Subcutaneous adipose tissue (tissue), 4 donors: ENCODE results near the gene MARCHF3. TPM values are rescaled to one million over a fixed set of nuclear protein-coding genes. Genes with fewer than 3 reads are reported as not detected.

Experiments
- total RNA-seq, 4 donors: library from RNA; depleted of rRNA; stranded (reverse); fragments of >200 nt; gene quantifications; one replicate each; pipeline ENCODE4 v1.1.0, GENCODE V29; 2016
- TF ChIP-seq, protein P1 (sequence below): fragments of 450-650 bp; IDR thresholded peaks from one replicate; pipeline ENCODE4 v1.5.1; 2016; ENCODE audit warnings: low read depth, mild to moderate bottlenecking, control low read depth, antibody characterized with exemption, moderate library complexity

Gene MARCHF3
- total RNA-seq, 4 donors from 2014 or later = 5.8 to 30.7 (median 14.6) TPM

DNA sequence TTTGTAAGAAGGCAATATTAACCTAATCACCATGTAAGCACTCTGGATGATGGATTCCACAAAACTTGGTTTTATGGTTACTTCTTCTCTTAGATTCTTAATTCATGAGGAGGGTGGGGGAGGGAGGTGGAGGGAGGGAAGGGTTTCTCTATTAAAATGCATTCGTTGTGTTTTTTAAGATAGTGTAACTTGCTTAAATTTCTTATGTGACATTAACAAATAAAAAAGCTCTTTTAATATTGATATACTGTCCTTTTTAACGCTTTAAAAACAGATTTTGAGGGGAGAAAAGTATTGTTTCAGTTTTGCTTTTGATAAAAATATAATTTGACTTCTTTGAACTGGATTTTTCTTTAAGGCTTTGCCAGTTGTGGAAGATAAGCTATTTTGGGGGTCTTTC lies 193.6 kb downstream of the MARCHF3 start:
- TF ChIP-seq, protein P1, sequence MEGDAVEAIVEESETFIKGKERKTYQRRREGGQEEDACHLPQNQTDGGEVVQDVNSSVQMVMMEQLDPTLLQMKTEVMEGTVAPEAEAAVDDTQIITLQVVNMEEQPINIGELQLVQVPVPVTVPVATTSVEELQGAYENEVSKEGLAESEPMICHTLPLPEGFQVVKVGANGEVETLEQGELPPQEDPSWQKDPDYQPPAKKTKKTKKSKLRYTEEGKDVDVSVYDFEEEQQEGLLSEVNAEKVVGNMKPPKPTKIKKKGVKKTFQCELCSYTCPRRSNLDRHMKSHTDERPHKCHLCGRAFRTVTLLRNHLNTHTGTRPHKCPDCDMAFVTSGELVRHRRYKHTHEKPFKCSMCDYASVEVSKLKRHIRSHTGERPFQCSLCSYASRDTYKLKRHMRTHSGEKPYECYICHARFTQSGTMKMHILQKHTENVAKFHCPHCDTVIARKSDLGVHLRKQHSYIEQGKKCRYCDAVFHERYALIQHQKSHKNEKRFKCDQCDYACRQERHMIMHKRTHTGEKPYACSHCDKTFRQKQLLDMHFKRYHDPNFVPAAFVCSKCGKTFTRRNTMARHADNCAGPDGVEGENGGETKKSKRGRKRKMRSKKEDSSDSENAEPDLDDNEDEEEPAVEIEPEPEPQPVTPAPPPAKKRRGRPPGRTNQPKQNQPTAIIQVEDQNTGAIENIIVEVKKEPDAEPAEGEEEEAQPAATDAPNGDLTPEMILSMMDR = no peak

DNA sequence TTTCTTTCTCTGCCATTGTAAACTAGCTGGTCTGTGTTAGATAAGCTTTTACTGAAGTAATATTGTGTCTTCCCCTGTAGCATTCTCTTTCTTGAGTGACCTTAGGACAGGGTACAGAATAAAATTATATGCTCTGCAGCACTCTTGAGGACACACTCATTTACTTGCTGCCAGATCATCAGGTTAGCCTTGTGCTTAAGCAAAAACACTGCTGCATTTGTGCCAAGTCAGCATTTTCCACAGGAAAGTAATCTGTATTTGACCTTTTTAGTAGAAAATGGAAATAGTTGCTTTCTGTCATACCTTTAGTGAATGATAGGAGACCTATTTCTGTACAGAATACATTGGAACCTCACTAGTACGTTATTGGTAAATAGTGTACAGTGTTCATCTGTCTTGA lies 199.2 kb downstream of the MARCHF3 start:
- TF ChIP-seq, protein P1 = no peak

DNA sequence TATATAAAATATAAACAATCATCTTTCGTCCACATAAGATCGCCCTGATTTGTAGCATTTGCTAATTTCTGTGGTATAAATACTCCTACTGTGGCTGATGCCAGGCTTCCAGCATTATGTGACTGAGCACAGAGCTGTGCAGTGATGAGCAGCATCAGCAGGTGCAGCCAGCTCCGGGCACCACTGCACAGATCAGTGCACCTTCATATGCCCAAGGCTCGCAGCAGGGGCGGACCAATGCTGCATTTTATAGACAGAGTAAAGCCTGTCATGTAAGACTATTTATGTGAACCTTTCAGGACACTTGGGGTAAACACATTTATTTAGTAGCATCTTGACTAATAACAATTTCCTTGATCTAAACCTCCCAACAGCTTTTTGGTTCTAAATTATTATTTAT lies 200.3 kb downstream of the MARCHF3 start:
- TF ChIP-seq, protein P1 = no peak

DNA sequence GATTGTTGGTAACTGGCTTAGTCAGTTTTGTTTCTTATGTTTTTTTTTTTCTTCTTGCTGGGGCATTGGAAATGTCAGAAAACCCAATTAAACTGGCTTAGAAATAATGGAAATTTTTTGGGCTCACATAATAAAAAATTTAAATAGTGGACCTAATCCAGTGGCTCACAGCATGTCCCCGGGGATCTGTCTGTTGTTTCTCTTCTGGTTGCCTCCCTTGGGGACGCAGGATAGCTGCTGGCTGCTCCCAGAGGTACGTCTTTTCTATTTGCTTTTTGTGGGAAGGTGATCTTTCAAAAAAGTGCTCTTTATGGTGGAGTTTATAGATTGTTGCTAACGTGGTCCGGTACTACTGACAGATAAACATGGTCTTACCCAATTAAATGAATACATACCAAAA lies 201.3 kb downstream of the MARCHF3 start:
- TF ChIP-seq, protein P1 = no peak

DNA sequence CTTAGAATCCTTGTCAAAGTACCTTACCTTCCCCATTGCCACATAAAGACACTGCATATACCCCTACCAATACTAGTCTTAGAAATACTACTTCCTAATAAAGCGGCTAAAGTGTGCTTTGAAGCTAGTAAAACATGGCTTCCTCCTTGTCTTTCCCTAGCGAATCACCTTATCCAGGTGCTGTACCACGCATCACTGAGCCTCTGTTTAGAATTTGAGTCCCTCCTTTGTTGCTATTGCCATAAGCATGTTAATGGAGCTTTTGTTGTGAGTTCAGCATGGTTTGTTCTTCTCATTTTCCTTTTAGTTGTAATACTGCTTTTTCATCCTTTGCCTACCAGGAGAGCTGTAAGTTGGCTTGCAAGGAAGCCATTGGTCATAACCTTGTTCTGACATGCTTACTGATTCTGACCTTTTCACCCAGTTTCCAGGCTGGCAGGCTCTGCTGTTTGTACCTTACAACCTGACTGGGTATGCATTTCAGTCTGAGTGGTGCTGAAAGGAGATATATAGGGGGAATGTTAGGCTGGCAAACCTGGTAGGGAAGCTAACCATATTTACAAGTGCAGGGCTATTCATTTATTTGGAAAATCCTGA lies 203.6 kb downstream of the MARCHF3 start:
- TF ChIP-seq, protein P1 = no peak

DNA sequence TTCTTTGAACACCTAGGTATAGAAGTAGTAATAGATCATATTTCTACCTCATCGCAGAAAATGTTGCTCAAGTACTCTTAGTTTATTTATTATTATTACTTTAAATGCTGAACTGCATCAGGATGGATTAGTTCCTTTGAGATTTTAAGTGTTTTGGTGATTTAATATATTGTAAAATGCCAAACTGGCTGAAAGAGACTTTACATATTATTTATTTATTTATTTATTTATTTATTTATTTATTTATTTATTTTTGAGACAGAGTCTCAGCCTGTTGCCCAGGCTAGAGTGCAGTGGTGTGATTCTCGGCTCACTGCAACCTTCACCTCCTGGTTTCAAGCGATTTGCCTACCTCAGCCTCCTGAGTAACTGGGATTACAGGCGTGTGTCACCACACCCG lies 211.1 kb downstream of the MARCHF3 start:
- TF ChIP-seq, protein P1 = no peak

DNA sequence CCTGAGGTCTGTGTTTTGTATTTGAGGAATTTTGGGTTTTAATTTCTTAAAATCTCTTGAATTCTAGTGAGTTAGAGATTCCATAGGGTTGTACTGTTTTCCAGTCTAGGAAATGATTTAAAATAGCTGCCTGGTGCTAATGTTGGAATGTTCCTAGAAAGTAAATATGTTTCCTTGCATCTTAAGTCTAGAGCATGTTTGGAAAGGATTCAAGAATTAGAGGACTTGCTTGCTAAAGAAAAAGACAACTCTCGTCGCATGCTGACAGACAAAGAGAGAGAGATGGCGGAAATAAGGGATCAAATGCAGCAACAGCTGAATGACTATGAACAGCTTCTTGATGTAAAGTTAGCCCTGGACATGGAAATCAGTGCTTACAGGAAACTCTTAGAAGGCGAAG lies 211.6 kb downstream of the MARCHF3 start:
- TF ChIP-seq, protein P1 = no peak

Other genes starting within 250 kb of the MARCHF3 start
- gene C5orf63, start 42.9 kb upstream of the MARCHF3 start, total RNA-seq = 1 to 10 TPM; 2.1 to 4.7 (median 2.5) TPM